ENCODE results near the gene C17orf114.

- TF ChIP-seq CTCF (IDR thresholded peaks at IDR 0.05; ENCODE audit: low read depth, low read length): no peak
- TF ChIP-seq MYC (IDR thresholded peaks at IDR 0.05; ENCODE audit: low read depth, low read length): no peak
Observed at GRCh38 chr17:4838309-4838785, 36.2 kb upstream of the C17orf114 start.

Measured in NB4 (cell line).